ENCODE data around the gene RNF151. TPM values are rescaled to one million over a fixed set of nuclear protein-coding genes. Genes with fewer than 3 reads are reported as not detected.
A peak's percentile ranks its signal among the peaks of the same experiment; 100 is the strongest.
"Not testable (repeated sequence)": the region's sequence is repeated elsewhere in the genome, so short reads cannot be mapped to it uniquely, and the experiment has no call there.

RNF151 gene
- total RNA-seq, 4 donors from 2014 or later = not detected

- Histone ChIP-seq H3K27ac (no peak overlapping the region), H3K36me3 (no peaks in the 10 kb centered on the region), H3K9me3 (no peaks in the 10 kb centered on the region), H3K4me1 (peaks cover 0 to 24% (median 7%) of the 10 kb centered on the region in 3 donors), H3K4me3 (no peak overlapping the region), H3K27me3 (peaks cover 100% of the 10 kb centered on the region)
- TF ChIP-seq EP300 (IDR thresholded peaks at IDR 0.05) (no peak), CTCF (IDR thresholded peaks at IDR 0.05) (no peak), POLR2A (IDR thresholded peaks at IDR 0.05) (no peak), POLR2AphosphoS5 (IDR thresholded peaks at IDR 0.05) (no peak)
- WGBS, 2 donors (ENCODE audit: low coverage in 1 of 2) = 0% methylated on average over 3 of the region's 30 CpGs; no CpG with 5 or more reads in 1 of the 2 donors
- no peak for ATAC-seq
Measured at GRCh38 chr16:1919327-1919998, 47.2 kb upstream of the RNF151 start.

GRCh38 chr16:1920122-1920521 lies 46.5 kb upstream of the RNF151 start:
- not testable (repeated sequence) for H3K27ac ChIP-seq, H3K4me3 ChIP-seq, H3K9me3 ChIP-seq, H3K36me3 ChIP-seq, ATAC-seq
- Histone ChIP-seq H3K27me3 (peaks cover 99% of the 10 kb centered on the region), H3K4me1 (peaks cover 0 to 24% (median 7%) of the 10 kb centered on the region in 3 donors)
- WGBS, 2 donors (ENCODE audit: low coverage in 1 of 2) = 66 to 69% methylated on average over 7 to 8 of the region's 21 CpGs

GRCh38 chr16:1920727-1921171 lies 45.9 kb upstream of the RNF151 start:
- ATAC-seq = no peak
- no peaks in the 10 kb centered on the region for H3K36me3 ChIP-seq
- H3K27me3 ChIP-seq = peaks cover 99% of the 10 kb centered on the region

GRCh38 chr16:1922357-1922756 lies 44.3 kb upstream of the RNF151 start:
- 70 to 78% methylated on average over 7 to 8 of the region's 8 CpGs for WGBS, 2 donors (ENCODE audit: low coverage in 1 of 2)
- Histone ChIP-seq H3K4me3 (no peak overlapping the region), H3K27ac (no peak overlapping the region), H3K9me3 (no peaks in the 10 kb centered on the region), H3K4me1 (peaks cover 0 to 24% (median 7%) of the 10 kb centered on the region in 3 donors), H3K36me3 (no peaks in the 10 kb centered on the region), H3K27me3 (peaks cover 83% of the 10 kb centered on the region)
- ATAC-seq = no peak
- TF ChIP-seq POLR2AphosphoS5 (IDR thresholded peaks at IDR 0.05) (no peak), EP300 (IDR thresholded peaks at IDR 0.05) (no peak), CTCF (IDR thresholded peaks at IDR 0.05) (no peak), POLR2A (IDR thresholded peaks at IDR 0.05) (no peak)

More at GRCh38 chr16:1920727-1921171, 45.9 kb upstream of the RNF151 start:
- WGBS, 2 donors (ENCODE audit: low coverage in 1 of 2) = 10% methylated on average over 8 of the region's 15 CpGs; no CpG with 5 or more reads in 1 of the 2 donors
- H3K4me1 ChIP-seq = peaks cover 0 to 24% (median 7%) of the 10 kb centered on the region in 3 donors
- no peak overlapping the region for H3K4me3 ChIP-seq
- no peaks in the 10 kb centered on the region for H3K9me3 ChIP-seq
- H3K27ac ChIP-seq = no peak overlapping the region
- TF ChIP-seq POLR2AphosphoS5 (IDR thresholded peaks at IDR 0.05) (no peak), EP300 (IDR thresholded peaks at IDR 0.05) (no peak), CTCF (IDR thresholded peaks at IDR 0.05) (no peak), POLR2A (IDR thresholded peaks at IDR 0.05) (no peak)

- 33 to 55% methylated on average over 2 to 5 of the region's 24 CpGs for WGBS, 2 donors (ENCODE audit: low coverage in 1 of 2)
- H3K36me3 ChIP-seq = no peaks in the 10 kb centered on the region
- TF ChIP-seq CTCF (IDR thresholded peaks at IDR 0.05) (peak in 2 of 4 experiments; percentile 26 to 31), POLR2A (IDR thresholded peaks at IDR 0.05) (no peak)
Measured at GRCh38 chr16:1923299-1924034, 43.2 kb upstream of the RNF151 start.

More at GRCh38 chr16:1923299-1924034, 43.2 kb upstream of the RNF151 start:
- Histone ChIP-seq H3K4me1 (peaks cover 0 to 16% (median 7%) of the 10 kb centered on the region in 3 donors), H3K9me3 (no peaks in the 10 kb centered on the region), H3K27me3 (peaks cover 71% of the 10 kb centered on the region), H3K27ac (no peak overlapping the region), H3K4me3 (no peak overlapping the region)
- ATAC-seq = peak; percentile 57
